NCI-H2196 treated with DMSO at 0.1 percent for 48 hours (cell line): Measurements from ENCODE around the gene MAGED1.

Source experiments
- DNase-seq: peaks from one replicate; lab custom pipeline; 2025; ENCODE audit not compliant: unreplicated experiment; lab: John Stamatoyannopoulos, UW

The MAGED1 gene, protein sequence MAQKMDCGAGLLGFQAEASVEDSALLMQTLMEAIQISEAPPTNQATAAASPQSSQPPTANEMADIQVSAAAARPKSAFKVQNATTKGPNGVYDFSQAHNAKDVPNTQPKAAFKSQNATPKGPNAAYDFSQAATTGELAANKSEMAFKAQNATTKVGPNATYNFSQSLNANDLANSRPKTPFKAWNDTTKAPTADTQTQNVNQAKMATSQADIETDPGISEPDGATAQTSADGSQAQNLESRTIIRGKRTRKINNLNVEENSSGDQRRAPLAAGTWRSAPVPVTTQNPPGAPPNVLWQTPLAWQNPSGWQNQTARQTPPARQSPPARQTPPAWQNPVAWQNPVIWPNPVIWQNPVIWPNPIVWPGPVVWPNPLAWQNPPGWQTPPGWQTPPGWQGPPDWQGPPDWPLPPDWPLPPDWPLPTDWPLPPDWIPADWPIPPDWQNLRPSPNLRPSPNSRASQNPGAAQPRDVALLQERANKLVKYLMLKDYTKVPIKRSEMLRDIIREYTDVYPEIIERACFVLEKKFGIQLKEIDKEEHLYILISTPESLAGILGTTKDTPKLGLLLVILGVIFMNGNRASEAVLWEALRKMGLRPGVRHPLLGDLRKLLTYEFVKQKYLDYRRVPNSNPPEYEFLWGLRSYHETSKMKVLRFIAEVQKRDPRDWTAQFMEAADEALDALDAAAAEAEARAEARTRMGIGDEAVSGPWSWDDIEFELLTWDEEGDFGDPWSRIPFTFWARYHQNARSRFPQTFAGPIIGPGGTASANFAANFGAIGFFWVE

GRCh38 chrX:51892921-51893745 lies at the start of gene MAGED1:
TSS of gene MAGED1 (plus strand) at chrX:51893623. CDS start at chrX:51894305, 682 bp downstream.
- peak; percentile 62 for DNase-seq

- DNase-seq, result no peak
These were observed 46.0 kb upstream of the MAGED1 start for GRCh38 chrX:51847463-51847862.

DNA sequence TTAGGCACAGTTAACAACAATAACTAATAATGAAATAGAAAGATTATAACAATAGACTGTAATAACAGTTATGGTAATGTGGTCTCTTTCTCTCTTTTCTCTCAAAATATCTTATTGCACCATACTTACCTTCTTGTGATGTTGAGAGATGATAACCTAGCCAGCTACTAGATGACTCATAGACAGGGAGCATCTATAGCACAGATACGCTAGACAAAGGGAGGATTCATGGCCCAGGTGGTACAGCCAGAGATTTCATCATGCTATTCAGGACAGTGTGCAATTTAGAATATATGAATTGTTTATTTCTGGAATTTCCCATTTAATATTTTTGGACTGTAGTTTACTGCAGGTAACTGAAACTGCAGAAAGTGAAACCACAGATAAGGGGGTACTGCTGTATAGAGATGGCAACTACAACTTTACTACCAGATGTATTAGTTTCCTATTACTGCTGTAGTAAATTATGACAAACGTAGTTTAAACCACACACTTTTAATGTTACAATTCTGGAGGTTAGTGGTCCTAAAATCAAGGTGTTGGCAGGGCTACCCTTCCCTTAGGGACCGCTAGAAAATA lies 41.8 kb upstream of the MAGED1 start:
- DNase-seq, result no peak

DNA sequence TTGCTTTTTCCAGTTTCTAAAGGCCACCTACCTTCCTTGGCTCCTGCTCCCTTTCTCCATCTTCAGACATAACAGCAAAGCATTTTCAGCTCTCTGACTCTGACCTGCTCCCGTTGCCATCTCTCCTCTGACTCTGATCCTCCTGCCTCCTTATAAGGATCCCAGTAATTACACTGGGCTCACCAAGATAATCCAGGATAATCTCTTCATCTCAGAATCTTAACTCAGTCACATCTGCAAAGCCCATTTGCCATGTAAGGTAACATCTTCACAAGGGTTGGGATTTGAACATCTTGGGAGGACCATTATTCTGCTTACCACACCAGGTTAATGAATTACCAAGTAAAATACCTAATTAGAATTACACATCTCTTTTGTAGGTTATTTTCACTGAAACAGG lies 41.3 kb upstream of the MAGED1 start:
- DNase-seq, result no peak

DNA sequence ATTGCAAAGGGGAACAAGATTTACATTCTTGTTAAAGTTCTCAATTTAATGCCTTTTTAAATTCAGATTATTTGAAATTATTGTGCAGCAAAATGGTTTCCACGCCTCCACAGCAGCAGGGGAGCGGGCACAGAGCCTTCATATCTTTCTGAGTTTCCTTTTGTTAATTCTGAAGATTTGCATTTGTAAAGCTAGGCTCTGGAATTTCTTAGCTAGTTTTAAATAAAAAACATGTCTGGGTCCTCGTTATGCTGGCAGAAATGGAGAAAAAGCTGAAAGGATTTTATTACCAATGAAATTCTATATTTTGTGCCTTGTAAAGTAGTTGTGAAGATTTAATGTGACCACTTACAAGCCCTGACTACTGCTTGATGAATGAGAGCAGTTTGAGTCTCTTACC lies 40.8 kb upstream of the MAGED1 start:
- no peak for DNase-seq

DNA sequence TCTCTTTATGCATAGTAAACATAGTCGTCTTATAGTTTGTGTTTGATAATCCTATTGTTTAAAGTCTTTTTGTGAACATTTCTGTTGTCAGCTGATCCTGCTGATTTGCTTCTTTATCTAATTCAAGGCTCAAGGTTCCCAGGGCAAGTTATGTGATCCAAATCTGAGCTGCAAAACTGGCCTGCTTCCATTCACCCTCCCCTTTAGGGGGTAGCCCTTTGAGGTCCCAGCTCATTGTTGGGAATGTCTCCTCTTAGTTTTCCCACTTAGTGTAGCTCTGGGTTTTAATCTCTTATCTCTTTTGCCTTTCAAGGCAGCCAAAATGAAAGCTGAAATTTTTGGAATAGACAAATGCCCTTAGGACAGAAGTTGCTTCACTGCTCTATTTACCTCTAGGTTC lies 40.2 kb upstream of the MAGED1 start:
- DNase-seq, result no peak

GRCh38 chrX:51855698-51856097 lies 37.7 kb upstream of the MAGED1 start:
- no peak for DNase-seq

DNA sequence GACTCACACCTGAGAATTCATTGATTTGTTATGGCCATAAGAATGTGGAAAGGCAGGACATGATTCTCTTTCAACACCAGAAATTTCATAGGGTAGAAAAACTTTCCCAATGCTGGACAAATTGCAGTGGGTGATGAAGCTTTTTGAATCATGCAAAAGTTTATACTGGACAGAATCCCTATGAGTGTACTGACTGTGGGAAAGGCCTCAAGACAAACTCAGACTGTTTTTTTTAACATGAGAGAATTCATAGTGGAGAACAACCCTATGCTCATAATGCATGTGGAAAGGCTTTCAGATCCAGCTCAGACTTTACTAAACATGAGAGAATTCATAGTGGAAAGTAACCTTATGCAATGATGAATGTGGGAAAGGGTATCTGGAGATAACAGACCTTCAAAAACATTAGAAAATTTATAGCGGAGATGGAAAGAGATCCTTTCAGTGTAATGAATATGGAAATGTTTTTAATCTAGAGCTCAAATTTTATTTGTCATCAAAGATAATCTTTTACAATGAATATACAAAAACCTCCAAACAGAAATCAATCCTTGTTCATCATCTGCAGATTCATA lies 36.2 kb upstream of the MAGED1 start:
- no peak for DNase-seq

DNA sequence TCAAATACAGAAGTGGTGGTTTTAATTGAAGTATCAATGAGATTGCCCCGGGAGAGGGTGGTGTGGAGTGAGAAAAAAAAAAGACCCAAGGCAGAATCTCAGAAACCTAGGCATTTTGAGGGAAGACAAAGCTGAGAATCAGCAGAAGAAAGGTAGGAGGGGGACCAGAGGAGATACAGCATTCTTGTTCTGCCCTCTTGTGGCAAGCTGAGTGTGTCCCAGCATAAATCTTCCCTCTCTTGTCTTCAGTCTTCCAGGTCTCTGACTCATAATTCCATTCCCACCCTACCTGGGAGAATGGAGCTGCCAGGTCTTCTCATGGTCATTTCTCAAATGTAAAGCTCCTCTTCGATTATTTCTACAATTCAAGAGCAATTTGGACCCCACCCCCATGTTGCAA lies 32.7 kb upstream of the MAGED1 start:
- DNase-seq, result no peak

- DNase-seq, result no peak
These were observed 30.5 kb upstream of the MAGED1 start for GRCh38 chrX:51862920-51863319.

DNA sequence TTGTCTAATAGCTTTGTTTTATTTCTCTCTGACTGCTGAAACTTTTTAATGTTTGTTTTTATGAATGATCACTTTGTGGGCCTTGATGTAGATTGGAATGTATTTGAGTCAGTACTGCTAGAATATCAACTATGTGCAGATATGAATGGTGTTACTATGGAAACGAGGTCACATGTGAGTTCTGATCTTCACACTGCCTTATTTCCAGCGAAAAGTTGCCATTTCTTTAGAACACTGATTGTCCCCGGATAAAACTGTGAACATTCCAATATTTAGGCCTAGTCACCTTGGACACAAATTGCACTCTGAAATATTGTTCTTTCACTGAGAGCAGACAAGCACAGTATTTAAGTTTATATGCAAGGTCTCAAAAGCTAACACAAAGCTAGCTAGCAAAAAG lies 27.2 kb upstream of the MAGED1 start:
- no peak for DNase-seq

GRCh38 chrX:51867626-51868025 lies 25.8 kb upstream of the MAGED1 start:
- no peak for DNase-seq

DNA sequence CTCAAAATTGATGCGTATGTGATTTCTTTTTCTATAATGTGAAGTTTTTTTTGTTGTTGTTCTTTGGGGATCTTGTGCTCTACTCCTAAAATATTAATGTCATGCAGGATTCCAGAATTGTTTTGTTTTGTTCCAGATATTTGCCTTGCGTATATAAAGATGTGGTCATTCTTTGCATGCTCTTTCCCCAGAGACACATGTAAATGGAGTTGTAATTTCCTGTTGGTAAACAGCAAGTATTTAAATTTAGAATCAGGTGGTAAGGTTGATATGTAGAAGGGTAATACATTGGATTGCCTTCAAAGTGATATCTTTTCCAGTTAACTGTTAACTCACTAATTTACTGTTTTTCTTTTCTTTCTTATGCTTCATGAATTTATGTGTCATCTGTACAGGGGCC lies 23.1 kb upstream of the MAGED1 start:
- no peak for DNase-seq

DNA sequence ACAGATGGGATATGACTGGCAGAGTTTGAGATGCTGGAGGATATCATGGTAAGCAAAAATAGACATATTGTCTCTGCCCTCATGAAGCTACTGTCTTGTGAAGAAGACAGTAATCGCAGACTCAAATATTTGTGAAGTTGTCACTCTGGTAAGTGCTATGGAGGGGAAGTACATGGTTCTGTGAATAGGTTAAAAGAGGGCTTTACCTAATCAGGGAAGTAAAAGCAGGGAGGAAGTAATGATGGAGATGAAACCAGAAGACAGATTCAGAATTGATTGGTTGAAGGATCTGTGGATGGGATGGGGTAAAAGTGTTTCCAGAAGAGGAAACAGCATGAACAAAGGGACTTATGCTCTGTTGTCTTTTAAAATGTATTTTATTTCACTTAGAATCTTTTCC lies 19.3 kb upstream of the MAGED1 start:
- no peak for DNase-seq

GRCh38 chrX:51876441-51876840 lies 17.0 kb upstream of the MAGED1 start:
- DNase-seq, result no peak

DNA sequence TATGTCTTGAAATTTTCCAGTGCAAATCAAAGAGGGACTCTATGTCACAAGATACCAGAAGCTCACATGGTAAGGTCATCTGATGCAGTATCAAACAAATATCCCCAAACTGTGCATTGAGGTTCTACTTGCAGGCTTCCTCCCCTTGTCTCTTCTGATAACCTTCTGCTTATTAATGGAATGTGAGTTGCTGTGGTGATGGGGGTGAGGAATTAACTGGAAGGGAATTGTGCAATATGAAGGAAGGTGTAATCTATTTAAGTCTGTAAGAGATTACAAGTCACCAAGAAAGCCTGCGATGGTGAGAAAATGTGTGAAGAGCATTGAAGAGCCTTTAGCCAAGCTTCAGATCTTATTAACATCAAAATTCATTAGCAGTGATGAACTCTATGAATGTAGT lies 15.4 kb upstream of the MAGED1 start:
- DNase-seq, result no peak

GRCh38 chrX:51889851-51890250 lies 3.6 kb upstream of the MAGED1 start:
- DNase-seq, result no peak

DNA sequence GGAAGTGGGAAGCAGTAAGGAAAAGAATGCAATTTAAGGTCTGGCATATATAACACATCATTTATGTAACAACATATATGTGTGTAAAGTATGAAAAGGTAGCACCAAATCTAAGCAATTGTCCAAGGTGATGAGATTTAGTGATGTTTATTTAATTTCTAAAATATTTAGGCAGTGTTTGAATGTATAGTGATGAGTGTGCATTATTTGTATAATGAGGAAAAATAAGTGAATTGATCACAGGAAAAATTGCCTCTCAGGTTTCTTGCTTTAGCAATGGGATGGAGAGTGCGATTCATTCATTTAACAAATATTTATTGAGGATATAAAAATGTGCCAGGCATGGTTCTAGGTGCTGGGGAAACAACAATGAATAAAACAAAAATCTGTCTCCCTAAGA lies 2.2 kb upstream of the MAGED1 start:
- no peak for DNase-seq

DNA sequence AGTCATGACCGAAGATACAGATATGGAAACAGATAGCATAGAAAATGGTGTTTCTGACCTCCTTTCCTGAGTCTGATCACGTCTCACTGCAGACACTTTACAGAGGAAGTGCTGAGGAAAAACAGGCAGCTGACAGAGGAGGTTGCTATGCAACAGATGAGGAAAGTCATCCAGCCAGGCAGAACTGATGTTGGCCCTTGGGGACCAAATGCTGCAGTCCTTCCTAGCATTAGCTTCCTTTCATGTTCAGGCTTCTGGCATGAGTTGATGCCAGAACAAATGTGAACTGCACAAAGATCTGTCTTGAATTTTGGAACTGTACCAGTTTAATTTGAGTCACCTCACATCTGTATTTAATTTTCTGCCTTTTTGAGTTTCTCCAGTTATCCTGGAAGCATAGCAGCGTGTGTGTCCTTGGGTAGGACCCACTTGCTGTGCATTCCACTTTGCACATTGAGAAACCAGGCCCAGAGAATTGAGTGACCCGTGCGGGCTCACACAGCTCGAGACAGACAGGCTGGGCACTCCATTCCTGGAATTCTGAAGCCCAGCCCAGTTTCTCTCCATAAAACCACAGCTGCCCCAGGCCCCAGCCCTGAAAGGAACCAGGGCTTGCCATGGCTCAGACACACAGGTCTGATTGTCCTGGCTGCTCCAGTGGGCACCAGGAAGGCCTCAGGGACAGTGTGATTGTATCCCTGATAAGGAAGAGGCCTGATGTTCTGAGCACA lies 1.4 kb upstream of the MAGED1 start:
- no peak for DNase-seq
